A549 treated with Hydrocortisone at 1 μM for 4 hours (cell line): ENCODE measurements around the gene KRTAP2-4. TPM values are rescaled to one million over a fixed set of nuclear protein-coding genes. Genes with fewer than 3 reads are reported as not detected.

Source experiments
- total RNA-seq: library from RNA; stranded (reverse); fragments of 200-300 nt; extraction: Qiagen RNA extraction; gene quantifications from 5 replicates; pipeline ENCODE4 v1.2.3, GENCODE V29; 2022

Gene KRTAP2-4, protein sequence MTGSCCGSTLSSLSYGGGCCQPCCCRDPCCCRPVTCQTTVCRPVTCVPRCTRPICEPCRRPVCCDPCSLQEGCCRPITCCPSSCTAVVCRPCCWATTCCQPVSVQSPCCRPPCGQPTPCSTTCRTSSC
- total RNA-seq: not detected in 5 replicates

GRCh38 chr17:41065829-41066624 is at the start of gene KRTAP2-4:
TSS of gene KRTAP2-4 (minus strand) at chr17:41065879. CDS start at chr17:41065845, 34 bp downstream.

DNA sequence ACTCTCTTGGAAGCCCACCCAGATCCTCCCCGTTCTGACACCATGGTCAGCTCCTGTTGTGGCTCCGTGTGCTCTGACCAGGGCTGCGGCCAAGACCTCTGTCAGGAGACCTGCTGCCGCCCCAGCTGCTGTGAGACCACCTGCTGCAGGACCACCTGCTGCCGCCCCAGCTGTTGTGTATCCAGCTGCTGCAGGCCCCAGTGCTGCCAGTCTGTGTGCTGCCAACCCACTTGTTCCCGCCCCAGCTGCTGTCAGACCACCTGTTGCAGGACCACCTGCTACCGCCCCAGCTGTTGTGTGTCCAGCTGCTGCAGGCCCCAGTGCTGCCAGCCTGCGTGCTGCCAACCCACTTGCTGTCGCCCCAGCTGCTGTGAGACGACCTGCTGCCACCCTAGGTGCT is 39.7 kb upstream of the KRTAP2-4 start, which contains the start of gene KRTAP4-9:
Gene KRTAP4-9, plus strand, starts transcription at position 43 of the 400 bp plus-strand sequence. Its CDS starts 0 bp downstream, at position 43.

GRCh38 chr17:41101586-41102259 is 36.0 kb upstream of the KRTAP2-4 start, which contains the start of gene KRTAP4-16:
TSS of gene KRTAP4-16 (minus strand) at chr17:41102209. CDS start at chr17:41102209, 0 bp downstream.

DNA sequence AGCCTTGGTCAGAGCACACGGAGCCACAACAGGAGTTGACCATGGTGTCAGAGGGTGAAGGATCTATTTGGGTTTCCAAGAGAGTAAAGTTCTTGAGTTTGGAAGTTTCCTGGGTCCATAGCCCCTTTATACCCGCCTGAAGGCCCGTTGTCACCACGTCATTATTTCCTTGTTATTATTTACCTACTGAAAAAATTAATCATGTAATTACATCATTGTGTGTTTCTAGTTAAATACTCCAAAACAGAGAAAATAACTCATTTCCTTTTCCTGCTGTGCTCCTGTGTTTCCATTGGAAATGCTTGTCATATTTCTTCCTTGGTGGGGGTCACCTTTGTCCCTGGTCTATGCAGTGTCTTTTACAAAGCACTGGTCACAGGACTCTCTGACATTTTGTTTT is 32.4 kb upstream of the KRTAP2-4 start, which contains the start of gene KRTAP4-8:
Gene KRTAP4-8, minus strand, starts transcription at position 101 of the 400 bp plus-strand sequence. Its CDS starts 58 bp downstream, at position 43.

DNA sequence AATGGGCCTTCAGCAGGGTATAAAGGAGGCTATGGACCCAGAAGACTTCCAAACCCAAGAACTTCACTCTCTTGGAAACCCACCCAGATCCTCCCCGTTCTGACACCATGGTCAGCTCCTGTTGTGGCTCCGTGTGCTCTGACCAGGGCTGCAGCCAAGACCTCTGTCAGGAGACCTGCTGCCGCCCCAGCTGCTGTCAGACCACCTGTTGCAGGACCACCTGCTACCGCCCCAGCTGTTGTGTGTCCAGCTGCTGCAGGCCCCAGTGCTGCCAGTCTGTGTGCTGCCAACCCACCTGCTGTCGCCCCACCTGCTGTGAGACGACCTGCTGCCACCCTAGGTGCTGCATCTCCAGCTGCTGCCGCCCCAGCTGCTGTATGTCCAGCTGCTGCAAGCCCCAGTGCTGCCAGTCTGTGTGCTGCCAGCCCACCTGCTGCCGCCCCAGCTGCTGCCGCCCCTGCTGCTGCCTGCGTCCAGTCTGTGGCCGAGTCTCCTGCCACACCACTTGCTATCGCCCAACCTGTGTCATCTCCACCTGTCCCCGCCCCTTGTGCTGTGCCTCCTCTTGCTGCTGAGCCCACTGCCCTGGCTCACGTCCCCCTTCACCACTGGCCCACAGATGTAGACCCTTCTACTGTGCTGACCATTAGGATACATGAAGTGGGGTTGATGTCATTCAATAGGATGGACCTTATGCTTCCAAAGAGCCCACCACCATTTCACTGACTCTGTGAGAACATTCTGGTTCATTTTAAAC is 18.6 kb upstream of the KRTAP2-4 start, which contains the start of gene KRTAP4-7:
Gene KRTAP4-7, plus strand, starts transcription at position 51 of the 757 bp plus-strand sequence. Its CDS starts 57 bp downstream, at position 108.

GRCh38 chr17:41060052-41060604 is 5.6 kb downstream of the KRTAP2-4 start, which contains the start of gene KRTAP2-3:
TSS of gene KRTAP2-3 (minus strand) at chr17:41060114. CDS start at chr17:41060050, 64 bp downstream.

DNA sequence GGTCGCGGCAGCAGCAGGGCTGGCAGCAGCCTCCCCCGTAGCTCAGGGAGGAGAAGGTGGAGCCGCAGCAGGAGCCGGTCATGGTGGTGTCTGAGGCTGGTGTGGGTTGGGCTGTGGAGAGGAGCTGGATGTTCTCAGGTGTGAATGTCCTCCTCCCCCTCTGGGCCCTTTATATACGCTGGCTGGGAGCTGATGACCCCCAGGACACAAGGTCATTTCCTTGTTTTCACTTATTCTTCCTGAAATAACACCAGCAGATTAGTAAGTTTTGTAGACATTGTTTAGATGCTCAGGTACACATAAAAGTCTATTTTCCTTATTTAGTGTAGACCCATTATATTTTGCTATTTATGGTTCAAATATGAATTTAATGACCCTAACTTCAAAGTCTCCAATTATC is 10.5 kb downstream of the KRTAP2-4 start, which contains the start of gene KRTAP2-2:
Gene KRTAP2-2, minus strand, starts transcription at position 101 of the 400 bp plus-strand sequence. Its CDS starts 19 bp downstream, at position 82.

GRCh38 chr17:41046735-41047465 is 18.8 kb downstream of the KRTAP2-4 start, which contains the start of gene KRTAP2-1:
TSS of gene KRTAP2-1 (minus strand) at chr17:41047316. CDS start at chr17:41047267, 49 bp downstream.

GRCh38 chr17:41040783-41041571 is 24.7 kb downstream of the KRTAP2-4 start, which contains the start of gene KRTAP1-1:
TSS of gene KRTAP1-1 (minus strand) at chr17:41041450. CDS start at chr17:41041397, 53 bp downstream.

GRCh38 chr17:41034346-41034935 is 31.2 kb downstream of the KRTAP2-4 start, which contains the start of gene KRTAP1-3:
TSS of gene KRTAP1-3 (minus strand) at chr17:41034874. CDS start at chr17:41034821, 53 bp downstream.

DNA sequence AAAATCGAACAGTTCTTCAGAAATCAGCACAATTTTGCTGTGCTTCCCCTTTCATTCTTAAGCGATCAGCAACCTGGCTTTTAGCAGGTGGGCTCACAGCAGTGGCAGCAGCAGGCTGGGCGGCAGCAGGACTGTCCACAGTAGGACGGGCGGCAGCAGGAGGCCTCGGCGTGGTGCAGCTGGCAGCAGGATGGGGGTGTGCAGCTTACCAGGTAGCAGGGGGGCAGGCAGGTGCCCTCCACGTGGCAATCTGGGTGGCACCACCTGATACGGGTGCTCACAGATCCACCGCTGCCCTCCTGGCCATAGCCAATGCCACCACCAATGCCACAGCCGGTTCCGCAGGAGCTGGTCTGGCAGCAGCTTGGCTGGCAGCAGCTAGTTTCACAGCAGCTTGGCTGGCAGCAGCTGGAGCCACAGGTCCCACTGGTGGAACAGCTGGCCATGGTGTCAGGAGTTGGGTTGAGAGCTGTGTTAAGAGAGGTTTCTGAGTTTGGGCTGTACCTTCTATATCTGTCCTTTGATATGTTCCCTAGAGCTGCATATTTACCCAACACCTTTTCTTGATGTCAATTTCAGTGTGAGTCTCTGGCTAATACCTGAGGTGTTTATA is 35.9 kb downstream of the KRTAP2-4 start, which contains the start of gene KRTAP1-4:
Gene KRTAP1-4, minus strand, starts transcription at position 563 of the 613 bp plus-strand sequence. Its CDS starts 117 bp downstream, at position 446.

DNA sequence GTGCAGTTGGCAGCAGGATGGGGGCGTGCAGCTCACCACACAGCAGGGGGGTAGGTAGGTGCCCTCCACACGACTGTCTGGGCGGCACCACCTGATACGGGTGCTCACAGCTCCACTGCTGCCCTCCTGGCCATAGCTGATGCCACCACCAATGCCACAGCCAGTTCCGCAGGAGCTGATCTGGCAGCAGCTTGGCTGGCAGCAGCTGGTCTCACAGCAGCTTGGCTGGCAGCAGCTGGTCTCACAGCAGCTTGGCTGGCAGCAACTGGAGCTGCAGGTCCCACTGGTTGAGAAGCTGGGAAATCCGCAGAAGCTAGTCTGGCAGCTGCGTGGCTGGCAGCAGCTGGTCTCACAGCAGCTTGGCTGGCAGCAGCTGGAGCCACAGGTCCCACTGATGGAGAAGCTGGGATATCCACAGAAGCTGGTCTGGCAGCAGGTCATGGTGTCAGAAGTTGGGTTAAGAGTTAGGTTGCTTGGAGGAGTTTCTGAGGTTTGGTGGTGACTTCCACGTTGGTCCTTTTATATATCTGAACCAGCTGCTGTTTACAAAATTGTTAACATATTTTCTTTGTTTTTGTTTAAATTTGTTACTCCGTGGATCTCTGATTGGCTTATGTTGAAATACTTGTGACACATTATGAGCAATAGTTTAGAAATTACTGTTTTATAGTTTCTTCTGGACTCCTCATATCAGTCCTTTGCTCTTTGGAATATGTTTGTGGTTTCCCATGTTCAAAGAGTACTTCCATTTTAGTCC is 38.8 kb downstream of the KRTAP2-4 start, which contains the start of gene KRTAP1-5:
Gene KRTAP1-5, minus strand, starts transcription at position 494 of the 757 bp plus-strand sequence. Its CDS starts 53 bp downstream, at position 441.

Other genes with a start within 250 kb of the KRTAP2-4 start
- gene KRT10, start 243.3 kb downstream of the KRTAP2-4 start, total RNA-seq: 61.8 to 120 TPM (median 113 TPM) in 5 replicates
- not detected in 5 replicates for gene KRT12, start 198.7 kb downstream of the KRTAP2-4 start, total RNA-seq
- 0.14 to 0.41 TPM (median 0.17 TPM) in 5 replicates for gene KRT20, start 180.6 kb downstream of the KRTAP2-4 start, total RNA-seq
- 0.08 to 0.29 TPM (median 0.11 TPM) in 4 of 5 replicates, not detected in the other for gene KRT23, start 128.2 kb downstream of the KRTAP2-4 start, total RNA-seq
- not detected in 5 replicates for gene KRT39, start 98.9 kb downstream of the KRTAP2-4 start, total RNA-seq
- gene KRT40, start 81.6 kb downstream of the KRTAP2-4 start, total RNA-seq: not detected in 5 replicates
- gene KRTAP3-3, start 71.7 kb downstream of the KRTAP2-4 start, total RNA-seq: not detected in 5 replicates
- gene KRTAP3-2, start 66.0 kb downstream of the KRTAP2-4 start, total RNA-seq: 0.26 to 0.44 TPM (median 0.29 TPM) in 5 replicates
- gene KRTAP3-1, start 56.8 kb downstream of the KRTAP2-4 start, total RNA-seq: 0.24 TPM in 1 of 5 replicates, not detected in the others
- not detected in 5 replicates for gene KRTAP1-5, start 38.7 kb downstream of the KRTAP2-4 start, total RNA-seq
- not detected in 5 replicates for gene KRTAP1-4, start 35.7 kb downstream of the KRTAP2-4 start, total RNA-seq
- not detected in 5 replicates for gene KRTAP1-3, start 31.0 kb downstream of the KRTAP2-4 start, total RNA-seq
- not detected in 5 replicates for gene KRTAP1-1, start 24.4 kb downstream of the KRTAP2-4 start, total RNA-seq
- gene KRTAP2-1, start 18.6 kb downstream of the KRTAP2-4 start, total RNA-seq: not detected in 5 replicates
- not detected in 5 replicates for gene KRTAP2-2, start 10.6 kb downstream of the KRTAP2-4 start, total RNA-seq
- 0.20 to 0.22 TPM in 2 of 5 replicates, not detected in the others for gene KRTAP2-3, start 5.8 kb downstream of the KRTAP2-4 start, total RNA-seq
- gene KRTAP4-7, start 18.3 kb upstream of the KRTAP2-4 start, total RNA-seq: not detected in 5 replicates
- gene KRTAP4-8, start 32.3 kb upstream of the KRTAP2-4 start, total RNA-seq: not detected in 5 replicates
- not detected in 5 replicates for gene KRTAP4-16, start 36.3 kb upstream of the KRTAP2-4 start, total RNA-seq
- not detected in 5 replicates for gene KRTAP4-9, start 39.5 kb upstream of the KRTAP2-4 start, total RNA-seq
- not detected in 5 replicates for gene KRTAP4-11, start 52.5 kb upstream of the KRTAP2-4 start, total RNA-seq
- not detected in 5 replicates for gene KRTAP4-12, start 58.3 kb upstream of the KRTAP2-4 start, total RNA-seq
- gene KRTAP4-6, start 74.7 kb upstream of the KRTAP2-4 start, total RNA-seq: not detected in 5 replicates
- not detected in 5 replicates for gene KRTAP4-5, start 83.9 kb upstream of the KRTAP2-4 start, total RNA-seq
- gene KRTAP4-4, start 94.9 kb upstream of the KRTAP2-4 start, total RNA-seq: not detected in 5 replicates
- gene KRTAP4-3, start 102.3 kb upstream of the KRTAP2-4 start, total RNA-seq: not detected in 5 replicates
- gene KRTAP4-2, start 112.3 kb upstream of the KRTAP2-4 start, total RNA-seq: not detected in 5 replicates
- 0.10 to 0.29 TPM (median 0.16 TPM) in 3 of 5 replicates, not detected in the others for gene KRTAP4-1, start 119.0 kb upstream of the KRTAP2-4 start, total RNA-seq
- gene KRTAP9-1, start 124.0 kb upstream of the KRTAP2-4 start, total RNA-seq: not detected in 5 replicates
- gene KRTAP9-2, start 160.8 kb upstream of the KRTAP2-4 start, total RNA-seq: not detected in 5 replicates
- not detected in 5 replicates for gene KRTAP9-3, start 166.6 kb upstream of the KRTAP2-4 start, total RNA-seq
- gene KRTAP9-8, start 172.1 kb upstream of the KRTAP2-4 start, total RNA-seq: not detected in 5 replicates
- not detected in 5 replicates for gene KRTAP9-4, start 183.8 kb upstream of the KRTAP2-4 start, total RNA-seq
- not detected in 5 replicates for gene KRTAP9-9, start 189.5 kb upstream of the KRTAP2-4 start, total RNA-seq
- not detected in 5 replicates for gene KRTAP9-6, start 199.5 kb upstream of the KRTAP2-4 start, total RNA-seq
- gene KRTAP9-7, start 209.8 kb upstream of the KRTAP2-4 start, total RNA-seq: not detected in 5 replicates
- gene KRTAP29-1, start 237.0 kb upstream of the KRTAP2-4 start, total RNA-seq: not detected in 5 replicates
- not detected in 5 replicates for gene KRTAP16-1, start 243.4 kb upstream of the KRTAP2-4 start, total RNA-seq
- not detected in 5 replicates for gene KRTAP17-1, start 249.8 kb upstream of the KRTAP2-4 start, total RNA-seq